ENCODE results near the gene IGHMBP2. TPM values are rescaled to one million over a fixed set of nuclear protein-coding genes. Genes with fewer than 3 reads are reported as not detected.

The IGHMBP2 gene
- total RNA-seq, 2 experiments from 2014 or later, result 17.5 to 37.9 TPM

- Histone ChIP-seq H3K36me3 (ENCODE audit: insufficient read depth, low read length) (peaks cover 66% of the 10 kb centered on the region), H3K9me3 (ENCODE audit: low read length) (peaks cover 23% of the 10 kb centered on the region), H3K79me2 (ENCODE audit: insufficient read depth, low read depth, low read length) (no peaks in the 10 kb centered on the region), H4K20me1 (ENCODE audit: insufficient read depth, low read length) (no peaks in the 10 kb centered on the region), H3K4me1 (ENCODE audit: insufficient read depth, low read length, poor library complexity, severe bottlenecking) (peaks cover 10% of the 10 kb centered on the region), H3K4me2 (ENCODE audit: low read length) (no peak overlapping the region), H3K9me2 (ENCODE audit: insufficient read depth, low read length) (no peaks in the 10 kb centered on the region), H3K4me3 (ENCODE audit: low read depth, low read length, poor library complexity, severe bottlenecking) (no peak overlapping the region), H3K27ac (ENCODE audit: low read depth, low read length, poor library complexity, severe bottlenecking) (no peak overlapping the region), H2AFZ (ENCODE audit: low read length) (no peak overlapping the region)
- ChIA-PET CTCF (ENCODE audit: unreplicated experiment) (no interaction called here), POLR2A (no interaction called here)
- intact Hi-C loops (cut with micrococcal nuclease; ENCODE audit: unreplicated experiment), result no loop called here
- no TSS peak for BruUV-seq (replicated peaks)
- DNase-seq (ENCODE audit: low spot score), result no peak
- TF ChIP-seq EZH2phosphoT487 (IDR thresholded peaks at IDR 0.05; ENCODE audit: borderline replicate concordance, low read depth, low read length), result no peak
- TF ChIP-seq CTCF (conservative IDR thresholded peaks at IDR 0.05; ENCODE audit: low read length), result no peak
Measured at GRCh38 chr11:68929135-68929534, 25.4 kb downstream of the IGHMBP2 start.

- peaks cover 15% of the 10 kb centered on the region for H3K9me3 ChIP-seq (ENCODE audit: low read length)
- H3K4me2 ChIP-seq (ENCODE audit: low read length), result no peak overlapping the region
- H4K20me1 ChIP-seq (ENCODE audit: insufficient read depth, low read length), result no peaks in the 10 kb centered on the region
- intact Hi-C loops (cut with micrococcal nuclease; ENCODE audit: unreplicated experiment), result no loop called here
- DNase-seq (ENCODE audit: low spot score), result no peak
- no peak overlapping the region for H2AFZ ChIP-seq (ENCODE audit: low read length)
- no peak overlapping the region for H3K27ac ChIP-seq (ENCODE audit: low read depth, low read length, poor library complexity, severe bottlenecking)
- H3K79me2 ChIP-seq (ENCODE audit: insufficient read depth, low read depth, low read length), result no peaks in the 10 kb centered on the region
- no peaks in the 10 kb centered on the region for H3K9me2 ChIP-seq (ENCODE audit: insufficient read depth, low read length)
- no peak overlapping the region for H3K4me3 ChIP-seq (ENCODE audit: low read depth, low read length, poor library complexity, severe bottlenecking)
- BruUV-seq (replicated peaks), result no TSS peak
- TF ChIP-seq EZH2phosphoT487 (IDR thresholded peaks at IDR 0.05; ENCODE audit: borderline replicate concordance, low read depth, low read length) (no peak), CTCF (conservative IDR thresholded peaks at IDR 0.05; ENCODE audit: low read length) (no peak)
- ChIA-PET POLR2A (no interaction called here), CTCF (ENCODE audit: unreplicated experiment) (no interaction called here)
- H3K4me1 ChIP-seq (ENCODE audit: insufficient read depth, low read length, poor library complexity, severe bottlenecking), result peaks cover 10% of the 10 kb centered on the region
- H3K36me3 ChIP-seq (ENCODE audit: insufficient read depth, low read length), result peaks cover 58% of the 10 kb centered on the region
Measured at GRCh38 chr11:68929706-68930570, 26.2 kb downstream of the IGHMBP2 start.
